ENCODE measurements around the gene CPNE6.

The CPNE6 gene

GRCh38 chr14:24092110-24092504 lies 20.7 kb downstream of the CPNE6 start:
- TF ChIP-seq, protein P1, sequence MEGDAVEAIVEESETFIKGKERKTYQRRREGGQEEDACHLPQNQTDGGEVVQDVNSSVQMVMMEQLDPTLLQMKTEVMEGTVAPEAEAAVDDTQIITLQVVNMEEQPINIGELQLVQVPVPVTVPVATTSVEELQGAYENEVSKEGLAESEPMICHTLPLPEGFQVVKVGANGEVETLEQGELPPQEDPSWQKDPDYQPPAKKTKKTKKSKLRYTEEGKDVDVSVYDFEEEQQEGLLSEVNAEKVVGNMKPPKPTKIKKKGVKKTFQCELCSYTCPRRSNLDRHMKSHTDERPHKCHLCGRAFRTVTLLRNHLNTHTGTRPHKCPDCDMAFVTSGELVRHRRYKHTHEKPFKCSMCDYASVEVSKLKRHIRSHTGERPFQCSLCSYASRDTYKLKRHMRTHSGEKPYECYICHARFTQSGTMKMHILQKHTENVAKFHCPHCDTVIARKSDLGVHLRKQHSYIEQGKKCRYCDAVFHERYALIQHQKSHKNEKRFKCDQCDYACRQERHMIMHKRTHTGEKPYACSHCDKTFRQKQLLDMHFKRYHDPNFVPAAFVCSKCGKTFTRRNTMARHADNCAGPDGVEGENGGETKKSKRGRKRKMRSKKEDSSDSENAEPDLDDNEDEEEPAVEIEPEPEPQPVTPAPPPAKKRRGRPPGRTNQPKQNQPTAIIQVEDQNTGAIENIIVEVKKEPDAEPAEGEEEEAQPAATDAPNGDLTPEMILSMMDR (IDR thresholded peaks at IDR 0.05; ENCODE audit: low read depth, low read length): no peak
- no peak overlapping the region for H3K4me3 ChIP-seq (ENCODE audit: low read depth, low read length)

- no peak overlapping the region for H3K4me3 ChIP-seq (ENCODE audit: low read depth, low read length)
- TF ChIP-seq, protein P1 (IDR thresholded peaks at IDR 0.05; ENCODE audit: low read depth, low read length): no peak
Observed at GRCh38 chr14:24092505-24093206, 21.3 kb downstream of the CPNE6 start.

GRCh38 chr14:24093207-24093900 lies 22.0 kb downstream of the CPNE6 start:
- TF ChIP-seq, protein P1 (IDR thresholded peaks at IDR 0.05; ENCODE audit: low read depth, low read length): no peak
- peak overlapping the region; percentile 74 for H3K4me3 ChIP-seq (ENCODE audit: low read depth, low read length)

GRCh38 chr14:24093901-24094840 lies 22.8 kb downstream of the CPNE6 start, which contains the start of gene PCK2:
PCK2 (plus strand) TSS chr14:24094311; CDS start chr14:24094406, 95 bp downstream.
- TF ChIP-seq, protein P1 (IDR thresholded peaks at IDR 0.05; ENCODE audit: low read depth, low read length): no peak
- peak within 1 kb of the TSS; percentile 74 for H3K4me3 ChIP-seq (ENCODE audit: low read depth, low read length)

DNA sequence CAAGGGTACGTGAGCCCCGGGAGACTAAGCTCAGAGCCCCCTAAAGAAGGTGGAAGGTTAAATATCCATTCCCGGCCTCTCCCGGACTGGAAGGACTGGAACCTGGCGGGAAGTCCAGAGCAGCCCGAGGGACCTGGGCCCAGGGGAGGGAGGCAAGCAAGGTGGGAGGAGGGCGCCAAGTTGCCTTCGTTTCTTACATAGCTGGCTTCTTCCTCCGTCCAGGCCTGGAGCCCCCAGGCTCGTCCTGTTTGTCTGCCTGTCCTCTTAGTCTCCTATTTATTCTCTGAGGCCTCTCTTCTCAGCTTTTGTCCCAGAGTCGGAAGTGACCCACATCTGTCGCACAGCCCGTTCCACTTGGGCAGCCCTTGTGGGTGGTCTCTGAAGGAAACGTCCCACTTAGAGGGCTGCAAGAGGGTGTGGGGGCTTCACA lies 23.5 kb downstream of the CPNE6 start:
- TF ChIP-seq, protein P1 (IDR thresholded peaks at IDR 0.05; ENCODE audit: low read depth, low read length): no peak
- H3K4me3 ChIP-seq (ENCODE audit: low read depth, low read length): peak overlapping the region; percentile 74

- H3K4me3 ChIP-seq (ENCODE audit: low read depth, low read length): peak overlapping the region; percentile 74
- TF ChIP-seq, protein P1 (IDR thresholded peaks at IDR 0.05; ENCODE audit: low read depth, low read length): no peak
Observed at GRCh38 chr14:24095271-24096068, 24.1 kb downstream of the CPNE6 start.

Measured in WI38 (cell line).